Tibial artery (tissue), 4 donors: ENCODE results near the gene SLC50A1.
"Not testable (repeated sequence)": the region's sequence is repeated elsewhere in the genome, so short reads cannot be mapped to it uniquely, and the experiment has no call there.

Source experiments
- DNase-seq, 2 donors: peaks; one replicate each; pipeline ENCODE4 v3.0.0-alpha.2; 2019
- H3K27ac ChIP-seq, 2 donors: fragments of 200-600 bp; sonication (generic) in 1 of 2; 1 replicate in 1 of 2; 2 replicates in 1 of 2; pipeline ENCODE4 v1.5.1; 2018 to 2019; ENCODE audit warnings: mild to moderate bottlenecking in 1 of 2
- H3K27me3 ChIP-seq, 2 donors: fragments of 200-600 bp; sonication (generic) in 1 of 2; one replicate each; pipeline versions ENCODE4 v1.5.1 to v1.6.0; 2016 to 2019
- H3K36me3 ChIP-seq, 3 donors: fragments of 200-600 bp; sonication (generic) in 2 of 3; one replicate each; pipeline ENCODE4 v1.5.1; 2016 to 2019; ENCODE audit warnings: mild to moderate bottlenecking in 2 of 3
- H3K4me1 ChIP-seq, 4 donors: fragments of 200-600 bp; sonication (generic) in 2 of 4; 1 replicate in 3 of 4; 2 replicates in 1 of 4; pipeline ENCODE4 v1.5.1; 2016 to 2019
- H3K4me3 ChIP-seq, 2 donors: fragments of 200-600 bp; sonication (generic) in 1 of 2; 1 replicate in 1 of 2; 2 replicates in 1 of 2; pipeline ENCODE4 v1.5.1; 2018 to 2019; ENCODE audit warnings: mild to moderate bottlenecking in 2 of 2
- H3K9me3 ChIP-seq, 3 donors: fragments of 200-600 bp; sonication (generic) in 1 of 3; one replicate each; pipeline ENCODE4 v1.5.1; 2016 to 2019
- intact Hi-C: fragments of 100-400 bp; cut with DNase I; formaldehyde crosslinking; loops from one replicate; pipeline ENCODE4 v1.15.0; 2023; ENCODE audit warnings: low total_unique reads
- TF ChIP-seq, protein P1 (sequence below), 2 experiments: fragments of 200-600 bp in 1 of 2; fragments of 450-650 bp in 1 of 2; IDR thresholded peaks; one replicate each; pipeline ENCODE4 v1.5.1; 2017 to 2019; ENCODE audit warnings: antibody characterized with exemption in 2 of 2, mild to moderate bottlenecking in 1 of 2, moderate library complexity in 1 of 2

SLC50A1 gene

DNA sequence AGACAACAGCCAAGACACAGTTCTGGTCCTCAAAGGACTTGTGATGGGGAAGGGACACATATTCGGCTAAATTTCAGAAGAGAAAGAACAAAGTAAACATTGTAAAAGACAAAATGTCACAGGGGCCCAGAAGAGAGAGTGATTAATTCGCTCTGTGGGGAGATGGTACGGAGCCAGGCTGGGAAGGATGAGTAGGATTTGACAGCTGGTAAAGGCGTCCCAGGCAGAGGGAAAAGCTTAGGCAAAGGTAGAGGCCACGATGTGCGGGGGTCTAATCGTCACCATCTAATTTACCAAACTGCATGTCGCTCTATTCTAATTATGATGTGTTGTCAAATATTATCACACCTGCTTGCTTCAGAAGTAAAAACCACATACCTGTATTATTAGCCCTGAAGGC lies 25.3 kb upstream of the SLC50A1 start:
- no peak overlapping the region for H3K27ac ChIP-seq
- no peak overlapping the region for H3K4me3 ChIP-seq
- intact Hi-C loops = no loop called here
- no peaks in the 10 kb centered on the region for H3K4me1 ChIP-seq
- TF ChIP-seq, protein P1, sequence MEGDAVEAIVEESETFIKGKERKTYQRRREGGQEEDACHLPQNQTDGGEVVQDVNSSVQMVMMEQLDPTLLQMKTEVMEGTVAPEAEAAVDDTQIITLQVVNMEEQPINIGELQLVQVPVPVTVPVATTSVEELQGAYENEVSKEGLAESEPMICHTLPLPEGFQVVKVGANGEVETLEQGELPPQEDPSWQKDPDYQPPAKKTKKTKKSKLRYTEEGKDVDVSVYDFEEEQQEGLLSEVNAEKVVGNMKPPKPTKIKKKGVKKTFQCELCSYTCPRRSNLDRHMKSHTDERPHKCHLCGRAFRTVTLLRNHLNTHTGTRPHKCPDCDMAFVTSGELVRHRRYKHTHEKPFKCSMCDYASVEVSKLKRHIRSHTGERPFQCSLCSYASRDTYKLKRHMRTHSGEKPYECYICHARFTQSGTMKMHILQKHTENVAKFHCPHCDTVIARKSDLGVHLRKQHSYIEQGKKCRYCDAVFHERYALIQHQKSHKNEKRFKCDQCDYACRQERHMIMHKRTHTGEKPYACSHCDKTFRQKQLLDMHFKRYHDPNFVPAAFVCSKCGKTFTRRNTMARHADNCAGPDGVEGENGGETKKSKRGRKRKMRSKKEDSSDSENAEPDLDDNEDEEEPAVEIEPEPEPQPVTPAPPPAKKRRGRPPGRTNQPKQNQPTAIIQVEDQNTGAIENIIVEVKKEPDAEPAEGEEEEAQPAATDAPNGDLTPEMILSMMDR (IDR thresholded peaks at IDR 0.05) = no peak
- peaks cover 0 to 12% of the 10 kb centered on the region in 2 donors for H3K27me3 ChIP-seq
- no peaks in the 10 kb centered on the region for H3K9me3 ChIP-seq
- no peaks in the 10 kb centered on the region for H3K36me3 ChIP-seq
- DNase-seq = no peak

DNA sequence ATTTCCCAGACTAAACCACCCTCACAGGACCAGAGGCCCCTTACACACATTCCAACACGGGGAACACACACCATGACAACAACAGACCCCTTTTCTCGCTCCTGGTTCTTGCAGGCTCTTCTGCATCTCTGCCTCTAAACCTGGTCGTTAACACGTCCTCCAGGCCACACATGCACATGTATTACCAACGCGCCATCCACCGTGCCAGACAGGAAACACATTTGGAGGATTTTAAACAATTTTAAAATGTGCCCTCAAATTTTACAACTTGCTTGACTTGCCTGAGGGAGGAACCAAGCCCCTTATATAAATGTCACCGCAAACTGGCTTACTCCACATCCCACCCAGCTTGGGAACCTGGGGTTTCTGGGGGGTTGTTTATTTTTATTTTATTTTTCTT lies 24.8 kb upstream of the SLC50A1 start:
- H3K27ac ChIP-seq = no peak overlapping the region
- peaks cover 0 to 12% of the 10 kb centered on the region in 2 donors for H3K27me3 ChIP-seq
- H3K4me1 ChIP-seq = no peaks in the 10 kb centered on the region
- no peak for DNase-seq
- H3K4me3 ChIP-seq = no peak overlapping the region
- TF ChIP-seq, protein P1 (IDR thresholded peaks at IDR 0.05) = no peak
- intact Hi-C loops = no loop called here
- no peaks in the 10 kb centered on the region for H3K9me3 ChIP-seq
- no peaks in the 10 kb centered on the region for H3K36me3 ChIP-seq

GRCh38 chr1:155113450-155113980 lies 22.1 kb upstream of the SLC50A1 start:
- no peaks in the 10 kb centered on the region for H3K36me3 ChIP-seq
- no peaks in the 10 kb centered on the region for H3K4me1 ChIP-seq
- H3K9me3 ChIP-seq = no peaks in the 10 kb centered on the region
- peaks cover 0 to 25% of the 10 kb centered on the region in 2 donors for H3K27me3 ChIP-seq
- H3K4me3 ChIP-seq = no peak overlapping the region
- no peak overlapping the region for H3K27ac ChIP-seq
- TF ChIP-seq, protein P1 (IDR thresholded peaks at IDR 0.05) = no peak
- intact Hi-C loops = no loop called here
- no peak for DNase-seq

DNA sequence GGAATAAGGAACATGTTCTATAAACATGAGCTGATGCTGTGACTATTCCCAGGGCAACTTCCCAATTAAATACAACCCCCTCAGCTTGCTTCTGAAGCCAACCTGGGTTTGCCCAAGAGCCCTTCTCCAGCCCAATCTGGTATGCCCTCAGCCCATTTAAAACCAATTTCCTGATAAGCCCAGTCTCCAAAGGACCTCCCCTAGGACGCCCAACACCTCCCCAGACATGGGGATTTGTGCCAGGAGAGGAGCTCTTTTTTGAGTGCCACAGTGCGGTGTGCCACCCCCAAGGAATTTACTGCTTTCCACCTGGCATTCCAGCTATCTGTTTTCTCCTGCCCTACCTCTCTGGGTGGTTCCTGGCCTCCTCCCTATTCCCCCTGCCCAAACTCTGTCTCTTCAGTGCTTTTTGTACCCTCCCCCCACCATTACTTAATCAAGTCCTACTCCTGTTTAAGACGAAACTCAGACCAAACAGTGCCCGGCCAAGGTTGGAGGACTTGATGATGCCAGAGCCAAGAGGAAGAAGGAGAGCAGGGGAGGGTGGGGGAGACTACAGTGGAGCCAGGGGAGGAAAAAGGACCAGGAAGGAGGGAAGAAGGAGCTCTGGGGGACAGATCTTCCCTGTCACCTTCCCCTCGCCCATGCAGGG lies 19.4 kb upstream of the SLC50A1 start:
- Histone ChIP-seq H3K27ac (no peak overlapping the region), H3K9me3 (no peaks in the 10 kb centered on the region), H3K4me3 (no peak overlapping the region), H3K36me3 (no peaks in the 10 kb centered on the region), H3K27me3 (peaks cover 0 to 28% of the 10 kb centered on the region in 2 donors), H3K4me1 (no peaks in the 10 kb centered on the region)
- intact Hi-C loops = no loop called here
- no peak for DNase-seq
- TF ChIP-seq, protein P1 (IDR thresholded peaks at IDR 0.05) = no peak

GRCh38 chr1:155117610-155118009 lies 18.0 kb upstream of the SLC50A1 start:
- no peaks in the 10 kb centered on the region for H3K4me1 ChIP-seq
- H3K36me3 ChIP-seq = no peaks in the 10 kb centered on the region
- no peak overlapping the region for H3K27ac ChIP-seq
- TF ChIP-seq, protein P1 (IDR thresholded peaks at IDR 0.05) = no peak
- no peak for DNase-seq
- peaks cover 0 to 25% of the 10 kb centered on the region in 2 donors for H3K27me3 ChIP-seq
- H3K4me3 ChIP-seq = no peak overlapping the region
- intact Hi-C loops = no loop called here
- no peaks in the 10 kb centered on the region for H3K9me3 ChIP-seq

- intact Hi-C loops, DNase-seq, H3K36me3 ChIP-seq, H3K4me3 ChIP-seq, H3K4me1 ChIP-seq, H3K9me3 ChIP-seq, H3K27ac ChIP-seq: not testable (repeated sequence)
- H3K27me3 ChIP-seq = peaks cover 0 to 22% of the 10 kb centered on the region in 2 donors
Measured at GRCh38 chr1:155118090-155118489, 17.6 kb upstream of the SLC50A1 start.
